GM12891 (cell line): ENCODE data around the gene ZFAND3.

Source experiments
- PAX5 ChIP-seq: IDR thresholded peaks from 2 replicates; pipeline ENCODE4 v1.6.1; 2011; ENCODE audit warnings: low read length, moderate library complexity, mild to moderate bottlenecking; ENCODE audit not compliant: insufficient read depth, severe bottlenecking
- POLR2A ChIP-seq: IDR thresholded peaks from 2 replicates; pipeline ENCODE4 v1.6.1; 2011; ENCODE audit warnings: low read depth, low read length, control low read depth
- POLR2AphosphoS5 ChIP-seq: IDR thresholded peaks from 2 replicates; pipeline ENCODE4 v1.6.1; 2011; ENCODE audit warnings: low read depth, low read length, control low read depth

- TF ChIP-seq POLR2A, result no peak
- no peak for TF ChIP-seq POLR2AphosphoS5
- TF ChIP-seq PAX5, result no peak
Observed at GRCh38 chr6:38159596-38159995, 340.1 kb downstream of the ZFAND3 start.
